Nephron (organoid): Measurements from ENCODE around the gene ENPP3.

ENCODE experiments used
- H3K27ac Mint-ChIP-seq, 3 experiments: 2 replicates each; pipeline ENCODE4 v1.8.0; 2020; ENCODE audit warnings: mixed read lengths in 3 of 3, mild to moderate bottlenecking in 2 of 3, moderate library complexity in 1 of 3
- H3K27me3 Mint-ChIP-seq: 2 replicates; pipeline ENCODE4 v1.8.0; 2021; ENCODE audit warnings: low read depth, mild to moderate bottlenecking, moderate library complexity, mixed read lengths
- H3K36me3 Mint-ChIP-seq: 2 replicates; pipeline ENCODE4 v1.8.0; 2020; ENCODE audit warnings: low read depth, mixed read lengths
- H3K4me1 Mint-ChIP-seq: 2 replicates; pipeline ENCODE4 v1.8.0; 2020; ENCODE audit warnings: mixed read lengths
- H3K4me3 Mint-ChIP-seq, 3 experiments: 2 replicates each; pipeline ENCODE4 v1.8.0; 2020; ENCODE audit warnings: mild to moderate bottlenecking in 3 of 3, mixed read lengths in 3 of 3, moderate library complexity in 2 of 3
- H3K9me3 Mint-ChIP-seq: 2 replicates; pipeline ENCODE4 v1.8.0; 2020; ENCODE audit warnings: mixed read lengths
- CTCF ChIP-seq, 3 experiments: fragments of 200-600 bp; sonication (generic); IDR thresholded peaks; one replicate each; pipeline ENCODE4 v1.5.0; 2021; ENCODE audit warnings: antibody characterized with exemption in 3 of 3; ENCODE audit not compliant: unreplicated experiment in 3 of 3

Gene ENPP3

GRCh38 chr6:131787766-131788712 is 150.9 kb downstream of the ENPP3 start:
- H3K27ac Mint-ChIP-seq: peak overlapping the region; percentile 34 to 70 (median 36)
- H3K4me3 Mint-ChIP-seq: peak overlapping the region in 1 of 3 experiments; percentile 16
- no peaks in the 10 kb centered on the region for H3K36me3 Mint-ChIP-seq
- H3K9me3 Mint-ChIP-seq: no peaks in the 10 kb centered on the region
- peak in 2 of 3 experiments; percentile 18 to 22 for TF ChIP-seq CTCF (IDR thresholded peaks at IDR 0.05; ENCODE audit: unreplicated experiment in 3 of 3)
- peaks cover 1% of the 10 kb centered on the region for H3K27me3 Mint-ChIP-seq
- H3K4me1 Mint-ChIP-seq: peaks cover 28% of the 10 kb centered on the region

- TF ChIP-seq CTCF (IDR thresholded peaks at IDR 0.05; ENCODE audit: unreplicated experiment in 3 of 3): no peak
- H3K4me3 Mint-ChIP-seq: no peak overlapping the region
- peaks cover 28% of the 10 kb centered on the region for H3K4me1 Mint-ChIP-seq
- H3K36me3 Mint-ChIP-seq: no peaks in the 10 kb centered on the region
- H3K9me3 Mint-ChIP-seq: no peaks in the 10 kb centered on the region
- peak overlapping the region in 1 of 3 experiments; percentile 34 for H3K27ac Mint-ChIP-seq
- H3K27me3 Mint-ChIP-seq: peaks cover 3% of the 10 kb centered on the region
These were observed 152.1 kb downstream of the ENPP3 start for GRCh38 chr6:131789219-131789618.

GRCh38 chr6:131791476-131791875 is 154.4 kb downstream of the ENPP3 start:
- Mint-ChIP-seq H3K27me3 (peaks cover 3% of the 10 kb centered on the region), H3K27ac (peak overlapping the region in 1 of 3 experiments; percentile 8), H3K4me3 (no peak overlapping the region), H3K36me3 (no peaks in the 10 kb centered on the region), H3K9me3 (no peaks in the 10 kb centered on the region), H3K4me1 (peaks cover 28% of the 10 kb centered on the region)
- TF ChIP-seq CTCF (IDR thresholded peaks at IDR 0.05; ENCODE audit: unreplicated experiment in 3 of 3): no peak

- TF ChIP-seq CTCF (IDR thresholded peaks at IDR 0.05; ENCODE audit: unreplicated experiment in 3 of 3): no peak
- H3K4me3 Mint-ChIP-seq: no peak overlapping the region
- H3K36me3 Mint-ChIP-seq: no peaks in the 10 kb centered on the region
- no peak overlapping the region for H3K27ac Mint-ChIP-seq
- no peaks in the 10 kb centered on the region for H3K9me3 Mint-ChIP-seq
- H3K4me1 Mint-ChIP-seq: peaks cover 28% of the 10 kb centered on the region
- H3K27me3 Mint-ChIP-seq: peaks cover 3% of the 10 kb centered on the region
These were observed 155.0 kb downstream of the ENPP3 start for GRCh38 chr6:131792091-131792496.

- no peak for TF ChIP-seq CTCF (IDR thresholded peaks at IDR 0.05; ENCODE audit: unreplicated experiment in 3 of 3)
- Mint-ChIP-seq H3K9me3 (peaks cover 3% of the 10 kb centered on the region), H3K4me1 (peaks cover 7% of the 10 kb centered on the region), H3K4me3 (no peak overlapping the region), H3K27me3 (peaks cover 3% of the 10 kb centered on the region), H3K27ac (no peak overlapping the region), H3K36me3 (no peaks in the 10 kb centered on the region)
These were observed 158.3 kb downstream of the ENPP3 start for GRCh38 chr6:131795366-131795765.
